ENCODE measurements around the gene ACOXL. TPM values are rescaled to one million over a fixed set of nuclear protein-coding genes. Genes with fewer than 3 reads are reported as not detected.

ACOXL gene
- total and polyA plus RNA-seq, 8 donors = 4.7 to 30.3 (median 8.3) TPM

- ATAC-seq = no peak
- no peak for TF ChIP-seq CTCF (IDR thresholded peaks at IDR 0.05)
- DNase-seq = no peak
- peaks cover 0 to 5% of the 10 kb centered on the region in 2 donors for H3K36me3 ChIP-seq
- no peak overlapping the region for H3K27ac ChIP-seq
- H3K9me3 ChIP-seq = peaks cover 0 to 15% of the 10 kb centered on the region in 2 donors
- no peak overlapping the region for H3K4me3 ChIP-seq
- no peaks in the 10 kb centered on the region for H3K4me1 ChIP-seq
- H3K27me3 ChIP-seq = no peaks in the 10 kb centered on the region
- intact Hi-C loops (cut with DNase I) = no loop called here
Measured at GRCh38 chr2:110925479-110925878, 193.1 kb downstream of the ACOXL start.

- intact Hi-C loops (cut with DNase I) = no loop called here
- DNase-seq = no peak
- Histone ChIP-seq H3K4me1 (no peaks in the 10 kb centered on the region), H3K4me3 (no peak overlapping the region), H3K27me3 (no peaks in the 10 kb centered on the region), H3K9me3 (peaks cover 0 to 15% of the 10 kb centered on the region in 2 donors), H3K27ac (no peak overlapping the region), H3K36me3 (peaks cover 0 to 5% of the 10 kb centered on the region in 2 donors)
- no peak for TF ChIP-seq CTCF (IDR thresholded peaks at IDR 0.05)
- ATAC-seq = no peak
Measured at GRCh38 chr2:110927526-110927925, 195.2 kb downstream of the ACOXL start.

GRCh38 chr2:110929528-110929927, 197.2 kb downstream of the ACOXL start:
- Histone ChIP-seq H3K4me3 (no peak overlapping the region), H3K9me3 (peaks cover 0 to 15% of the 10 kb centered on the region in 2 donors), H3K27me3 (no peaks in the 10 kb centered on the region), H3K27ac (no peak overlapping the region), H3K36me3 (peaks cover 0 to 5% of the 10 kb centered on the region in 2 donors), H3K4me1 (no peaks in the 10 kb centered on the region)
- ATAC-seq = no peak
- no peak for DNase-seq
- no peak for TF ChIP-seq CTCF (IDR thresholded peaks at IDR 0.05)
- intact Hi-C loops (cut with DNase I) = no loop called here

- Histone ChIP-seq H3K27ac (no peak overlapping the region), H3K27me3 (no peaks in the 10 kb centered on the region), H3K36me3 (peaks cover 0 to 5% of the 10 kb centered on the region in 2 donors), H3K4me3 (no peak overlapping the region), H3K4me1 (no peaks in the 10 kb centered on the region), H3K9me3 (peaks cover 0 to 15% of the 10 kb centered on the region in 2 donors)
- ATAC-seq = peak; percentile 86
- intact Hi-C loops (cut with DNase I) = no loop called here
- peak in 1 of 4 donors; percentile 44 for DNase-seq
- no peak for TF ChIP-seq CTCF (IDR thresholded peaks at IDR 0.05)
Measured at GRCh38 chr2:110931648-110932047, 199.3 kb downstream of the ACOXL start.

- H3K27ac ChIP-seq = no peak overlapping the region
- H3K4me3 ChIP-seq = no peak overlapping the region
- peaks cover 0 to 5% of the 10 kb centered on the region in 2 donors for H3K36me3 ChIP-seq
- H3K27me3 ChIP-seq = no peaks in the 10 kb centered on the region
- intact Hi-C loops (cut with DNase I) = no loop called here
- TF ChIP-seq CTCF (IDR thresholded peaks at IDR 0.05) = no peak
- ATAC-seq (no peak), DNase-seq (peak in 1 of 4 donors; percentile 62)
- H3K9me3 ChIP-seq = peaks cover 0 to 15% of the 10 kb centered on the region in 2 donors
- no peaks in the 10 kb centered on the region for H3K4me1 ChIP-seq
Measured at GRCh38 chr2:110933420-110933819, 201.0 kb downstream of the ACOXL start.

Data from left lung (tissue), 10 donors.